GM13977 (cell line): ENCODE results near the gene ALDH2.

Experiments used
- DNase-seq: peaks from one replicate; pipeline ENCODE4 v3.0.0; 2012; ENCODE audit warnings: low spot score
- in situ Hi-C: fragments of 300-500 bp; cut with MboI; formaldehyde crosslinking; loops from one replicate; pipeline ENCODE4 v1.12.0; 2022; ENCODE audit warnings: low sequenced_read_pairs, low pct_unique_long_range_greater_than_20kb, mixed read lengths, inconsistent platforms; ENCODE audit not compliant: unreplicated experiment
- TF ChIP-seq, protein P1 (sequence below): IDR thresholded peaks from 2 replicates; pipeline ENCODE4 v1.5.1; 2012; ENCODE audit warnings: mild to moderate bottlenecking, control low read depth; ENCODE audit not compliant: insufficient read depth; ENCODE audit errors: extremely low read depth, missing control alignments

ALDH2 gene

DNA sequence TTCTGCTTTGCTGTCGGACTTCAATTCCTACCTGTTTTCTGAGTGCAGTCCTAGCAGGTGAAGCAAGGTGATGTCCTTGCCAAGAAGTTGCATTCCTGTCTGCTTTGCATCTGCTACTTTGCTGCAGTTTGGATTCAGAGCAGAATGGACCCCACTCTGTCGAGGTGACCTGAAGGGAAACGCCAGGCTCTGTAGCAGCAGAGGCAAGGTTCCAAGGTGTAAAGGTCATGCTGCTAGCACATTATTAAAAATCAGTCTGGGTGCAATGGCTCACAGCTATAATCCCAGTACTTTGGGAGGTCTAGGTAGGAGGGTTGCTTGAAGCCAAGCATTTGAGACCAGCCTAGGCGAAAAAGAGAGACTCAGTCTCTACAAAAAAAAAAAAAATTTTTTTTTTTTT, 17.3 kb upstream of the ALDH2 start:
- TF ChIP-seq, protein P1, sequence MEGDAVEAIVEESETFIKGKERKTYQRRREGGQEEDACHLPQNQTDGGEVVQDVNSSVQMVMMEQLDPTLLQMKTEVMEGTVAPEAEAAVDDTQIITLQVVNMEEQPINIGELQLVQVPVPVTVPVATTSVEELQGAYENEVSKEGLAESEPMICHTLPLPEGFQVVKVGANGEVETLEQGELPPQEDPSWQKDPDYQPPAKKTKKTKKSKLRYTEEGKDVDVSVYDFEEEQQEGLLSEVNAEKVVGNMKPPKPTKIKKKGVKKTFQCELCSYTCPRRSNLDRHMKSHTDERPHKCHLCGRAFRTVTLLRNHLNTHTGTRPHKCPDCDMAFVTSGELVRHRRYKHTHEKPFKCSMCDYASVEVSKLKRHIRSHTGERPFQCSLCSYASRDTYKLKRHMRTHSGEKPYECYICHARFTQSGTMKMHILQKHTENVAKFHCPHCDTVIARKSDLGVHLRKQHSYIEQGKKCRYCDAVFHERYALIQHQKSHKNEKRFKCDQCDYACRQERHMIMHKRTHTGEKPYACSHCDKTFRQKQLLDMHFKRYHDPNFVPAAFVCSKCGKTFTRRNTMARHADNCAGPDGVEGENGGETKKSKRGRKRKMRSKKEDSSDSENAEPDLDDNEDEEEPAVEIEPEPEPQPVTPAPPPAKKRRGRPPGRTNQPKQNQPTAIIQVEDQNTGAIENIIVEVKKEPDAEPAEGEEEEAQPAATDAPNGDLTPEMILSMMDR, result no peak
- no peak for DNase-seq
- in situ Hi-C loops, result no loop called here

DNA sequence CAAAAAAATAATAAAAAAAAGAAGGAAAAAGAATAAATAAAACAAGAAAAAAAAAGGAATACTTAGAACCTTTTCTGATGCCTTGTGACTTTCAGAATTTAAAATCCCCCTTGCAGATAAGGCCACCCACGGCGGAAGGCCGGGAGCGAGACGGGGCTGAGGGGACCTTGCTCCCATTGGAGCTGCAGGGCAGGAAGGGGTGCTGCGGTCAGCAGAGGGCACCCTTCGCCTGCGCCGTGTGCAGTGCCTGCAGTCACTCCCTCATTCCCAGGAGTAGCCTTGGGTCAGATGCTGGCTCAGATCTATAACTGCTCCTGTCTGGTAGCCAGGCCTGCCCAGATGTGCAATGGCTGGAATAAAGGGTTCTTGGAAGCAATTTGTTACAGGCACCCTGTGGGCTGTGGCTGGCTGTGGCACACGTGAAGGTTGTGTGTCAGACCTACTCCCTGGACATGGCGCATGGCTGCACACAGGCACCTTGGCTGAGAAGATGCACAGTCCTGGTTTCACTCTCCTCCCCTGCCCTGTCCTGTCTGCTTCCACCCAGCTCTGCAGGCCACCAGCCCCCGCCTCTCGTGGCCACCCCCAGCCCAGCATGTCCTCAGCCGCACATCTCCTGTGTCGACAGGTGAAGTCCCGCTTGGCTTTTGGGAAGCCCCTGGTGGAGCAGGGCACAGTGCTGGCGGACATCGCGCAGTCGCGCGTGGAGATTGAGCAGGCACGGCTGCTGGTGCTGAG, 13.4 kb upstream of the ALDH2 start:
- TF ChIP-seq, protein P1, result peak; percentile 70
- peak; percentile 71 for DNase-seq
- in situ Hi-C loops, result loop anchor here (10.0 kb wide), 1 partner anchor 51 kb away; no protein-coding TSS in a partner anchor

DNA sequence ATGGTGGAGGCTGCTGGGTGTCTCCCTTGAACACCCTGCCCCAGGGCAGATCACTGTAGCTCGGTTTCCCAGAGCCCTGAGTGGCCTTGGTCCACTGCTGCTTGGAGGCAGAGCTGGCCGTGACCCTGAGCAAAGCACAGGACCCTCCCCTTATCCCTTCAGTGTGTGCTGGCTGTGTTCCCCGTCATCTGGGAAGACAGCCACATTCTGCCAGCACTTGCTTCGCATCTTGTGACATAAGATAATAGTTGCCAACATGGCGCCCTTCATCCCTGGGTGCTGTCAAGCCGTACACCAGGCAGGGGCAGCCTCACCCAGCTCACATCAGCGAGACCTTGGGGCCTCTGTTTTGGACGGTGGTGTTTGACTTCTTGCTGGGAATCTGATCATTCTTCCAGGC, 12.1 kb upstream of the ALDH2 start:
- TF ChIP-seq, protein P1, result no peak
- DNase-seq, result no peak
- in situ Hi-C loops, result loop anchor here (10.0 kb wide), 1 partner anchor 50 kb away; no protein-coding TSS in a partner anchor

DNA sequence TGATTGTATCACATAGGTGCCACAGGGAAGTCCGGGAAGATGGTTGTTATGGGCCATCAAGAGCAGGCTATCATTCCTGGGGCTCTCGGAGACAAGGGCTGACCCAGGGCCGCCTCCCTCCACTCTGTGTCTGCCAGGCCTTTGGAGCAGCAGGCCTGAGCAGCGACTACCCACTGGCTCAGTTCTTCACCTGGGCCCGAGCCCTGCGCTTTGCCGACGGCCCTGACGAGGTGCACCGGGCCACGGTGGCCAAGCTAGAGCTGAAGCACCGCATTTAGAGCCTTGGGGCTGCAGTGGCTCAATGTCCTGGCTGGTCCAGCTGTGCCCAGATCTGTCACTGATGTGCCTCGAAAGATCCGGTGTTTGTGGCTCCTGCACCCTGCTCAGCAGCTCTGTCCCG, 10.5 kb upstream of the ALDH2 start:
- TF ChIP-seq, protein P1, result no peak
- no peak for DNase-seq
- in situ Hi-C loops, result loop anchor here (10.0 kb wide), 1 partner anchor 49 kb away; no protein-coding TSS in a partner anchor

DNA sequence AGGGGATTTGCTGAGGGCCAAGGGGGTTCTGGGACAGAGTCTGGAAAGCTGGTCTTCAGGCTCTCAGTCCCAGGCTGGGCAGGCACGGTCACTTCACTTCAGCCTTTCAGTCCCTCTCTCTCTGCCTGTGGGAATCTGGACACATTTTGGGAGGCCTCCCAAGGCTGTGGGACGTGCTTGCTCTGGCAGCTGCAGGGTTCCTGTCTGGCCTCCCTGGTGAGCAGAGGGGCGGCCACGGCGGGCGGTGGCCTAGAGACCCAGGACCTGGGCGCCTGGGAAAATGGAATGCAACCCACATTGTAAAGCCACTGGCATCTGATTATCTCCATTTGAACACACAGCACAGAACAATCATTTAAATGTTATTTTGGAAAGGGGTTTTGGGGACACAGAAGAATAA, 10.1 kb upstream of the ALDH2 start:
- no peak for DNase-seq
- in situ Hi-C loops, result loop anchor here (10.0 kb wide), 1 partner anchor 48 kb away; no protein-coding TSS in a partner anchor
- TF ChIP-seq, protein P1, result no peak

DNA sequence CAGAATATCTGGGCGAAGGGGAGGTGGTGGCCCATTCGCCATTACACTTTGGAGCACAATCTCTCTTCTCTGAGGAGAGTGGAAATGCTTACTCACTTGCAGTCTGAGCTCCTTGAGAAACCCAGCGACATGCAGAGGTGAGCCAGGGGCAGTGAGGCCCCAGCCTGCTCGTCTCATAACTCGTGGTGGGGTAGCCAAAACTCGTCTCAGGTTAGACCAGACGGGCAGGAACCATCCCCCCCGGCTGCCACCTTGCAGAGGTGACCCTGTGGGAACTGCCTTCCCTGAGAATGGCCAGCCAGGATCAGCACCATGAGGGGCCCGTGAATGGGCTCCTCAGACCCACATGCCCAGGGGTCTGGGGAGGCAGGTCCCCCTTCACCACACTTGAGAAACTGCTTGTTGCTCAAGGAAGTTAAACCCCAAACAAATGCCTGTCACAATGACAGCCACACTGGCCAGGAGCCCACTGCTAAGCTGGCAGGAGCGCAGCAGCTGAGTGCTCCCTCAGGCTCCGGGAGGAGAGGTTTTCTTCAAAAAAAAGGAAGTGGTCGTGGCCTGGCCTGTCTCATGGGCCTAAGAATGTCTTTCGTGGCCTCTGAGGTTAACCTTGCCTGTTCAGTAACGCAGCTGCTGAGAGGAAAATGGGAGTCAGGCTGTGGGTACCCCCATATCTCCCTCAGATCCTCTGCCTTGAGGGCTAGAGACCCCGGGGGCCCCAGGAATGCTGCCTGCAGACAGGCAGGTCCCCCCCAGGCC, 9.2 kb upstream of the ALDH2 start:
- in situ Hi-C loops, result loop anchor here (10.0 kb wide), 1 partner anchor 47 kb away; no protein-coding TSS in a partner anchor
- TF ChIP-seq, protein P1, result no peak
- DNase-seq, result peak; percentile 62
